Heart left ventricle (tissue), 13 donors: ENCODE results near the gene FBXO3.
"Not testable (repeated sequence)": the region's sequence is repeated elsewhere in the genome, so short reads cannot be mapped to it uniquely, and the experiment has no call there.

Source experiments
- POLR2A ChIP-seq, 2 donors: fragments of 450-650 bp; IDR thresholded peaks; one replicate each; pipeline ENCODE4 v1.6.1; 2017; ENCODE audit warnings: antibody characterized with exemption in 2 of 2, mild to moderate bottlenecking in 2 of 2, moderate library complexity in 2 of 2
- TF ChIP-seq, protein P1 (sequence below), 12 donors: fragments of 200-600 bp; sonication (generic) in 4 of 12; IDR thresholded peaks; one replicate each; pipeline versions ENCODE4 v1.5.0 to v1.8.0; 2018 to 2022; ENCODE audit warnings: antibody characterized with exemption in 12 of 12, mild to moderate bottlenecking in 5 of 12
- donor health status: ischemic (EF 13 %, LVEDD 7.1; RV severe dilation, severe dysfunction).
- donor health status: DM: no; HTN: yes; CAD: no.
- donor health status: DM: no; HTN: no; CAD: no.
- donor health status: ischemic (EF 25% LVEDD 6.9; RV normal size, moderate dysfunction).
- donor health status: ischemic (EF 25% LVEDD 5.7; RV mildly dilated, moderate dysfunction).
- donor health status: ischemic (EF 35%, LVEDD 5.7; RV mildly dilated, moderate dysfunction).
- donor health status: nonischemic (EF 11% LVEDD 7.7; RV severe dilation, severe dysfunction).
- donor health status: DM: yes; HTN: yes; CAD: no.
- donor health status: PGD.
- donor health status: ischemic (EF 29% LVEDD 5.4; RV normal size, mild dysfunction).
- donor health status: nonischemic (EF 23%, LVEDD 6.1; RV moderate dilation, normal function).

DNA sequence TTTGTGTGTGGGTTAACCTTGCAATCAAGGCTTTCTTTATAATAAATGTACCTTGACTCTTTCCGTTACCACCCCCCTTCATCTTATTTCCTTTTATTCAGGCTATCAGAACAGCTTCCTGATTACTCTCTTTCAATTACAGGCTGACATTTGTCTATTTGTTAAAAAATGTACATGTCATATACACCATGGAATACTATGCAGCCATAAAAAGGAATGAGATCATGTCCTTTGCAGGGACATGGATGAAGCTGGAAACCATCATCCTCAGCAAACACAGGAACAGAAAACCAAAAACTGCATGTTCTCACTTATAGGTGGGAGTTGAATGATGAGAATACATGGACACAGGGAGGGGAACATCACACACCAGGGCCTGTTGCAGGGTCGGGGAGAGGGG lies 13.8 kb upstream of the FBXO3 start:
- TF ChIP-seq, protein P1, sequence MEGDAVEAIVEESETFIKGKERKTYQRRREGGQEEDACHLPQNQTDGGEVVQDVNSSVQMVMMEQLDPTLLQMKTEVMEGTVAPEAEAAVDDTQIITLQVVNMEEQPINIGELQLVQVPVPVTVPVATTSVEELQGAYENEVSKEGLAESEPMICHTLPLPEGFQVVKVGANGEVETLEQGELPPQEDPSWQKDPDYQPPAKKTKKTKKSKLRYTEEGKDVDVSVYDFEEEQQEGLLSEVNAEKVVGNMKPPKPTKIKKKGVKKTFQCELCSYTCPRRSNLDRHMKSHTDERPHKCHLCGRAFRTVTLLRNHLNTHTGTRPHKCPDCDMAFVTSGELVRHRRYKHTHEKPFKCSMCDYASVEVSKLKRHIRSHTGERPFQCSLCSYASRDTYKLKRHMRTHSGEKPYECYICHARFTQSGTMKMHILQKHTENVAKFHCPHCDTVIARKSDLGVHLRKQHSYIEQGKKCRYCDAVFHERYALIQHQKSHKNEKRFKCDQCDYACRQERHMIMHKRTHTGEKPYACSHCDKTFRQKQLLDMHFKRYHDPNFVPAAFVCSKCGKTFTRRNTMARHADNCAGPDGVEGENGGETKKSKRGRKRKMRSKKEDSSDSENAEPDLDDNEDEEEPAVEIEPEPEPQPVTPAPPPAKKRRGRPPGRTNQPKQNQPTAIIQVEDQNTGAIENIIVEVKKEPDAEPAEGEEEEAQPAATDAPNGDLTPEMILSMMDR (IDR thresholded peaks at IDR 0.05) = not testable (repeated sequence)
- TF ChIP-seq POLR2A (IDR thresholded peaks at IDR 0.05) = not testable (repeated sequence)
